GM12878 (cell line): ENCODE data around the gene CRIM1. TPM values are rescaled to one million over a fixed set of nuclear protein-coding genes. Genes with fewer than 3 reads are reported as not detected.

ENCODE experiments used
- ATAC-seq: fragments of 200-7000 bp; cut with Tn5 transposase; 3 replicates; pipeline ENCODE4 v1.9.1; 2020; ENCODE audit warnings: mild to moderate bottlenecking, moderate library complexity
- BruUV-seq: library from RNA; stranded (reverse); fragments of 400-500 nt; replicated peaks from 2 replicates; lab custom pipeline; 2021; lab: Mats Ljungman, UMichigan
- CTCF ChIA-PET: fragments of 300-600 bp; sonication (Branson Sonifier 250); formaldehyde crosslinking; extraction: SDS; loops from one replicate; lab custom pipeline; 2021; ENCODE audit warnings: inconsistent platforms; lab: Yijun Ruan, JAX
- POLR2A ChIA-PET: fragments of 350-600 bp; formaldehyde crosslinking; extraction: SDS; loops from one replicate; lab custom pipeline; 2021; ENCODE audit warnings: inconsistent platforms; lab: Charles Lee
- RAD21 ChIA-PET: fragments of 300-600 bp; sonication (Branson Sonifier 250); formaldehyde crosslinking; loops from one replicate; lab custom pipeline; 2023; ENCODE audit warnings: antibody characterized with exemption; ENCODE audit not compliant: unreplicated experiment; lab: Charles Lee
- SMC1A ChIA-PET: fragments of 300-600 bp; sonication (Branson Sonifier 250); formaldehyde crosslinking; loops from one replicate; lab custom pipeline; 2023; ENCODE audit not compliant: unreplicated experiment, uncharacterized antibody; lab: Charles Lee
- DNase-seq: peaks from one replicate; pipeline ENCODE4 v3.0.0-alpha.2; 2011; ENCODE audit warnings: low read depth, low spot score
- FAIRE-seq: peaks from 3 replicates; lab custom pipeline; 2011; peaks lifted over from hg19 to GRCh38; lab: Jason Lieb, UNC
- H2AFZ ChIP-seq: 2 replicates; pipeline ENCODE4 v1.6.0; 2011; ENCODE audit warnings: low read depth, low read length, control low read depth; ENCODE audit not compliant: control insufficient read depth
- H3K27ac ChIP-seq: 2 replicates; pipeline ENCODE4 v1.5.1; 2011; ENCODE audit warnings: control low read depth; ENCODE audit not compliant: control insufficient read depth, insufficient read depth
- H3K27me3 ChIP-seq, 2 experiments: replicated peaks in 1 of 2; 2 replicates each; pipeline versions ENCODE4 v1.6.0 to v1.6.1; 2011; ENCODE audit warnings: low read length in 1 of 2; ENCODE audit not compliant: control insufficient read depth in 2 of 2, insufficient read depth in 2 of 2
- H3K36me3 ChIP-seq, 2 experiments: 2 replicates each; pipeline ENCODE4 v1.5.1; 2011; ENCODE audit warnings: low read length in 1 of 2; ENCODE audit not compliant: control insufficient read depth in 2 of 2, insufficient read depth in 2 of 2
- H3K4me1 ChIP-seq: 2 replicates; pipeline ENCODE4 v1.6.1; 2011; ENCODE audit warnings: mild to moderate bottlenecking, low read length, moderate library complexity, mixed read lengths; ENCODE audit not compliant: control insufficient read depth, insufficient read depth
- H3K4me2 ChIP-seq: 2 replicates; pipeline ENCODE4 v1.6.0; 2011; ENCODE audit warnings: control low read depth; ENCODE audit not compliant: control insufficient read depth, insufficient read depth
- H3K4me3 ChIP-seq: fragments of 200-600 bp; sonication (generic); 2 replicates; pipeline ENCODE4 v1.5.1; 2016
- H3K79me2 ChIP-seq: 2 replicates; pipeline ENCODE4 v1.6.0; 2011; ENCODE audit warnings: low read length; ENCODE audit not compliant: control insufficient read depth, insufficient read depth
- H3K9ac ChIP-seq: 2 replicates; pipeline ENCODE4 v1.8.0; 2011; ENCODE audit warnings: low read length, control low read depth, mixed read lengths; ENCODE audit not compliant: control insufficient read depth, insufficient read depth
- H3K9me3 ChIP-seq: replicated peaks from 3 replicates; pipeline ENCODE4 v1.5.1; 2011; ENCODE audit warnings: mild to moderate bottlenecking, low read length; ENCODE audit not compliant: control insufficient read depth, insufficient read depth
- H4K20me1 ChIP-seq: 2 replicates; pipeline ENCODE4 v1.6.0; 2011; ENCODE audit not compliant: control insufficient read depth, insufficient read depth
- BRCA1 ChIP-seq: IDR thresholded peaks from 2 replicates; pipeline ENCODE4 v1.6.1; 2011; ENCODE audit warnings: low read depth, low read length, improper control_type of control experiment
- ETV6 ChIP-seq, 2 experiments: fragments of 450-650 bp in 1 of 2; IDR thresholded peaks in 1 of 2; conservative IDR thresholded peaks in 1 of 2; 2 replicates each; pipeline ENCODE4 v1.6.1; 2014; ENCODE audit warnings: antibody characterized with exemption in 1 of 2, borderline replicate concordance in 1 of 2, low read depth in 1 of 2, mild to moderate bottlenecking in 1 of 2, moderate library complexity in 1 of 2
- FOS ChIP-seq: IDR thresholded peaks from 3 replicates; pipeline ENCODE4 v1.6.1; 2011; ENCODE audit warnings: borderline replicate concordance; ENCODE audit not compliant: insufficient read length; ENCODE audit errors: extremely low read depth
- RAD21 ChIP-seq: IDR thresholded peaks from 2 replicates; pipeline ENCODE4 v1.6.1; 2011; ENCODE audit warnings: mild to moderate bottlenecking, low read depth, low read length, moderate library complexity; ENCODE audit not compliant: insufficient read depth
- TAF1 ChIP-seq: IDR thresholded peaks from 2 replicates; pipeline ENCODE4 v1.6.1; 2011; ENCODE audit warnings: mild to moderate bottlenecking, low read depth, low read length, borderline replicate concordance
- WRNIP1 ChIP-seq: IDR thresholded peaks from 2 replicates; pipeline ENCODE4 v1.6.1; 2011; ENCODE audit warnings: low read depth, low read length, improper control_type of control experiment, borderline replicate concordance
- WGBS: methylation state at CpG from one replicate; pipeline ENCODE4 v1.1.6; 2016; ENCODE audit warnings: low lambda C conversion rate; ENCODE audit not compliant: insufficient replicate concordance, insufficient coverage; ENCODE audit errors: missing lambda C conversion rate; 5-methylcytosine and 5-hydroxymethylcytosine counted together
- in situ Hi-C: fragments of 300-500 bp; cut with MboI; formaldehyde crosslinking; loops from 9 replicates; pipeline ENCODE4 v1.14.3; 2018; ENCODE audit warnings: mixed read lengths
- intact Hi-C: fragments of 100-400 bp; cut with micrococcal nuclease; formaldehyde crosslinking; loops from one replicate; pipeline ENCODE4 v1.14.2; 2022; ENCODE audit not compliant: unreplicated experiment
- polyA plus RNA-seq, 11 experiments: library from polyadenylated mRNA; depleted of rRNA in 4 of 11; unstranded in 6 of 11; stranded (reverse) in 5 of 11; fragments of >200 nt; fragmentation: Nextera tagmentation in 4 of 11; fragmentation: Illumina TruSeq in 1 of 11; extraction: Ambion mirVana in 4 of 11; extraction: Trizol in 1 of 11; gene quantifications; 1 replicate in 1 of 11; 2 replicates in 10 of 11; pipeline versions ENCODE4 v1.2.1 to v1.2.3, GENCODE V29; 2011 to 2016; ENCODE audit warnings: inconsistent platforms in 2 of 11, missing spikeins in 2 of 11, low read depth in 1 of 11
- total RNA-seq, 4 experiments: library from RNA; depleted of rRNA in 3 of 4; stranded (reverse); fragments of >200 nt in 3 of 4; fragmentation: Illumina TruSeq in 1 of 4; extraction: Trizol in 1 of 4; gene quantifications; 2 replicates each; pipeline versions ENCODE4 v1.2.1 to v1.2.3, GENCODE V29; 2013 to 2021
- TF ChIP-seq, protein P1 (sequence below): fragments of 450-650 bp; IDR thresholded peaks from 2 replicates; pipeline ENCODE4 v1.6.1; 2018; ENCODE audit warnings: mild to moderate bottlenecking, low read depth, moderate library complexity; ENCODE audit not compliant: partially characterized antibody
- TF ChIP-seq, protein P2 (sequence below): fragments of 150-350 bp; IDR thresholded peaks from 2 replicates; pipeline ENCODE4 v1.6.1; 2014; ENCODE audit warnings: mild to moderate bottlenecking, low read depth, low read length

Gene CRIM1
- total and polyA plus RNA-seq, 10 of the 15 experiments (the other 5 are each of a cell fraction or from before 2014, with no cell fraction given), result 0.42 to 7.4 (median 3.1) TPM

DNA sequence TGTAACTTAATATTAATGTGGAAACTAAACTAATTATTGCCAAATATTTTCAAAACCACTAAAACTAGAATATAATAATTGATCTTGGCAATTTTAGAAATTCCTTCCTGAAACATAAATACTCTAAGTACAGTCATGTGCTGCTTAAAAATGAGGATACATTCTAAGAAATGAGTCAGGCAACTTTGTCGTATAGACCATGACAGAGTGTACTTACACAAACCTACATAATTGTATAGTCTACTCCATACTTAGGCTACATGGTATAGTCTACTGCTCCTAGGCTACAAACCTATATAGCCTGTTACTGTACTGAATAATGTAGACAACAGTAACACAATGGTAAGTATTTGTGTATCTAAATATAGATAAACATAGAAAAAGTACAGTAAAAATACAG, 214.8 kb downstream of the CRIM1 start (continued):
- TF ChIP-seq, protein P1, sequence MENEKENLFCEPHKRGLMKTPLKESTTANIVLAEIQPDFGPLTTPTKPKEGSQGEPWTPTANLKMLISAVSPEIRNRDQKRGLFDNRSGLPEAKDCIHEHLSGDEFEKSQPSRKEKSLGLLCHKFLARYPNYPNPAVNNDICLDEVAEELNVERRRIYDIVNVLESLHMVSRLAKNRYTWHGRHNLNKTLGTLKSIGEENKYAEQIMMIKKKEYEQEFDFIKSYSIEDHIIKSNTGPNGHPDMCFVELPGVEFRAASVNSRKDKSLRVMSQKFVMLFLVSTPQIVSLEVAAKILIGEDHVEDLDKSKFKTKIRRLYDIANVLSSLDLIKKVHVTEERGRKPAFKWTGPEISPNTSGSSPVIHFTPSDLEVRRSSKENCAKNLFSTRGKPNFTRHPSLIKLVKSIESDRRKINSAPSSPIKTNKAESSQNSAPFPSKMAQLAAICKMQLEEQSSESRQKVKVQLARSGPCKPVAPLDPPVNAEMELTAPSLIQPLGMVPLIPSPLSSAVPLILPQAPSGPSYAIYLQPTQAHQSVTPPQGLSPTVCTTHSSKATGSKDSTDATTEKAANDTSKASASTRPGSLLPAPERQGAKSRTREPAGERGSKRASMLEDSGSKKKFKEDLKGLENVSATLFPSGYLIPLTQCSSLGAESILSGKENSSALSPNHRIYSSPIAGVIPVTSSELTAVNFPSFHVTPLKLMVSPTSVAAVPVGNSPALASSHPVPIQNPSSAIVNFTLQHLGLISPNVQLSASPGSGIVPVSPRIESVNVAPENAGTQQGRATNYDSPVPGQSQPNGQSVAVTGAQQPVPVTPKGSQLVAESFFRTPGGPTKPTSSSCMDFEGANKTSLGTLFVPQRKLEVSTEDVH, result no peak
- TF ChIP-seq BRCA1 (no peak), TAF1 (no peak)

- ChIA-PET POLR2A (no interaction called here), RAD21 (no interaction called here), CTCF (interaction anchor here (0.6 kb wide), 1 partner anchor 41 kb away, joined by 3 read pairs; no protein-coding TSS in a partner anchor), SMC1A (no interaction called here)
- FAIRE-seq (no peak), DNase-seq (no peak), ATAC-seq (no peak)
- H2AFZ ChIP-seq, result no peak overlapping the region
- no peak overlapping the region for H3K4me2 ChIP-seq
- in situ Hi-C loops, result no loop called here
- WGBS, result 67% methylated on average over 3 of the region's 3 CpGs
- no peak overlapping the region for H3K9ac ChIP-seq
- peaks cover 0 to 7% of the 10 kb centered on the region in 2 experiments; a peak in 2 of 4 replicates for H3K36me3 ChIP-seq
- H3K9me3 ChIP-seq, result no peaks in the 10 kb centered on the region
- no peak overlapping the region for H3K27ac ChIP-seq
- no peaks in the 10 kb centered on the region for H3K4me1 ChIP-seq
- BruUV-seq, result no TSS peak
- H4K20me1 ChIP-seq, result no peaks in the 10 kb centered on the region
- no peaks in the 10 kb centered on the region; the same call in 1 of the 2 replicates for H3K79me2 ChIP-seq
- H3K4me3 ChIP-seq, result no peak overlapping the region
- TF ChIP-seq WRNIP1 (no peak), FOS (no peak), RAD21 (no peak), ETV6 (conservative IDR thresholded peaks at IDR 0.05 in 1 of 2, IDR thresholded peaks at IDR 0.05 in 1 of 2; ENCODE audit: borderline replicate concordance in 1 of 2, low read depth in 1 of 2) (no peak)
- TF ChIP-seq, protein P2, sequence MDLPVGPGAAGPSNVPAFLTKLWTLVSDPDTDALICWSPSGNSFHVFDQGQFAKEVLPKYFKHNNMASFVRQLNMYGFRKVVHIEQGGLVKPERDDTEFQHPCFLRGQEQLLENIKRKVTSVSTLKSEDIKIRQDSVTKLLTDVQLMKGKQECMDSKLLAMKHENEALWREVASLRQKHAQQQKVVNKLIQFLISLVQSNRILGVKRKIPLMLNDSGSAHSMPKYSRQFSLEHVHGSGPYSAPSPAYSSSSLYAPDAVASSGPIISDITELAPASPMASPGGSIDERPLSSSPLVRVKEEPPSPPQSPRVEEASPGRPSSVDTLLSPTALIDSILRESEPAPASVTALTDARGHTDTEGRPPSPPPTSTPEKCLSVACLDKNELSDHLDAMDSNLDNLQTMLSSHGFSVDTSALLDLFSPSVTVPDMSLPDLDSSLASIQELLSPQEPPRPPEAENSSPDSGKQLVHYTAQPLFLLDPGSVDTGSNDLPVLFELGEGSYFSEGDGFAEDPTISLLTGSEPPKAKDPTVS, result no peak
- no peaks in the 10 kb centered on the region for H3K27me3 ChIP-seq
- intact Hi-C loops, result no loop called here
These were observed 216.6 kb downstream of the CRIM1 start for GRCh38 chr2:36572054-36572718.
